Endodermal cell (in vitro differentiated cells): ENCODE results near the gene DFFB. TPM values are rescaled to one million over a fixed set of nuclear protein-coding genes. Genes with fewer than 3 reads are reported as not detected.

Experiments used
- DNase-seq: peaks from one replicate; pipeline ENCODE4 v3.0.0-alpha.2; 2017
- H3K27ac ChIP-seq: 2 replicates; pipeline ENCODE4 v1.5.1; 2013; ENCODE audit warnings: mild to moderate bottlenecking, low read depth, low read length, moderate library complexity
- H3K27me3 ChIP-seq: 2 replicates; pipeline ENCODE4 v1.6.1; 2013; ENCODE audit warnings: mild to moderate bottlenecking, low read length, moderate library complexity; ENCODE audit not compliant: insufficient read depth, control insufficient read depth, poor library complexity, severe bottlenecking
- H3K36me3 ChIP-seq: 2 replicates; pipeline ENCODE4 v1.7.0; 2013; ENCODE audit warnings: mild to moderate bottlenecking, low read length, moderate library complexity; ENCODE audit not compliant: control insufficient read depth, insufficient read depth
- H3K4me1 ChIP-seq: one replicate; pipeline ENCODE4 v1.7.0; 2013; ENCODE audit warnings: low read length; ENCODE audit not compliant: control insufficient read depth, insufficient read depth
- H3K4me3 ChIP-seq: 2 replicates; pipeline ENCODE4 v1.5.1; 2013; ENCODE audit warnings: mild to moderate bottlenecking, low read length, moderate library complexity
- H3K9ac ChIP-seq: 2 replicates; pipeline ENCODE4 v1.6.1; 2013; ENCODE audit warnings: mild to moderate bottlenecking, low read length, moderate library complexity; ENCODE audit not compliant: poor library complexity, severe bottlenecking; ENCODE audit errors: extremely low read depth
- H3K9me3 ChIP-seq: 2 replicates; pipeline ENCODE4 v1.6.1; 2013; ENCODE audit warnings: mild to moderate bottlenecking, low read length, moderate library complexity; ENCODE audit not compliant: control insufficient read depth
- H3K27ac Mint-ChIP-seq: 2 replicates; pipeline ENCODE4 v1.8.0; 2020; ENCODE audit warnings: mixed read lengths
- H3K27me3 Mint-ChIP-seq: 2 replicates; pipeline ENCODE4 v1.8.0; 2021; ENCODE audit warnings: mild to moderate bottlenecking, mixed read lengths; ENCODE audit not compliant: insufficient read depth
- H3K36me3 Mint-ChIP-seq: 2 replicates; pipeline ENCODE4 v1.8.0; 2020; ENCODE audit warnings: low read depth, mixed read lengths
- H3K4me1 Mint-ChIP-seq: 2 replicates; pipeline ENCODE4 v1.8.0; 2020; ENCODE audit warnings: mixed read lengths
- H3K4me3 Mint-ChIP-seq: 2 replicates; pipeline ENCODE4 v1.8.0; 2020; ENCODE audit warnings: mild to moderate bottlenecking, moderate library complexity, mixed read lengths
- H3K9me3 Mint-ChIP-seq: 2 replicates; pipeline ENCODE4 v1.8.0; 2020; ENCODE audit warnings: mild to moderate bottlenecking, mixed read lengths
- WGBS, 2 experiments: methylation state at CpG; one replicate each; pipeline versions ENCODE4 v1.1.5 to v1.1.7; 2013; ENCODE audit warnings: missing lambda C conversion rate in 2 of 2, mixed read lengths in 1 of 2; ENCODE audit not compliant: insufficient coverage in 1 of 2, insufficient read length in 1 of 2; 5-methylcytosine and 5-hydroxymethylcytosine counted together
- total RNA-seq, 2 donors: library from RNA; stranded (reverse); fragmentation: NEBNext Ultra II Directional in 1 of 2; extraction: Animal tissue kit (Norgen Biotek cat#: 25700) in 1 of 2; gene quantifications; 2 replicates in 1 of 2; 3 replicates in 1 of 2; pipeline ENCODE4 v1.2.1, GENCODE V29; 2021
- TF ChIP-seq, protein P1 (sequence below): fragments of 200-600 bp; sonication (generic); conservative IDR thresholded peaks from 2 replicates; pipeline ENCODE4 v1.5.0; 2021; ENCODE audit warnings: antibody characterized with exemption, mild to moderate bottlenecking

Gene DFFB
- total RNA-seq, 2 donors from 2014 or later: 7.2 to 7.6 TPM

DNA sequence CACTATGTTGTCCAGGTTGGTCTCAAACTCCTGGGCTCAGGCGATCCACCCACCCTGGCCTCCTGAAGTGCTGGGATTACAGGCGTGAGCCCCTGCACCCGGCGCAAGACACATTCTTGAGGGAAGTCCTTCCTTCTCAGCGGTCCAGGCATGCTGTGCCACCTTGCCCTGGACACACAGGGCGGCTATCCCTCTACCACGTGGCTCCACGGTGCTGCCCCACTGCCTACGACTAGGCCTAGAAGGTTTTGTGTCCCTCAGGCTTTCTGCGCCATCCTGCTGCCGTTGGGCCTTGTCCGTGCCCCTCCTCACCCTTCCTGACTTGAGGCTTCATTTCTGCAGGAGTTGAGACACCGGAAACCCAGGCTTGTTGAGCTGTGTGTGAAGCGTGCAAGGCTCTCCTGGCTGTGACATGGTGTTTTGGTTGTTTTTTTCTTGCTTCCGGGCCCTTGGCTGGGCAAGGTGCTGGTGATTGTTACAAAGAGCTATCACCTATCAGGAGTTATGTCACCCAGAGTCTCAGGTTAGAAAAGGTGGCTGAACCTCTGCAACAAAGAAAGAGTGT lies 28.9 kb downstream of the DFFB start:
- peaks cover 40% of the 10 kb centered on the region for H3K36me3 ChIP-seq
- TF ChIP-seq, protein P1, sequence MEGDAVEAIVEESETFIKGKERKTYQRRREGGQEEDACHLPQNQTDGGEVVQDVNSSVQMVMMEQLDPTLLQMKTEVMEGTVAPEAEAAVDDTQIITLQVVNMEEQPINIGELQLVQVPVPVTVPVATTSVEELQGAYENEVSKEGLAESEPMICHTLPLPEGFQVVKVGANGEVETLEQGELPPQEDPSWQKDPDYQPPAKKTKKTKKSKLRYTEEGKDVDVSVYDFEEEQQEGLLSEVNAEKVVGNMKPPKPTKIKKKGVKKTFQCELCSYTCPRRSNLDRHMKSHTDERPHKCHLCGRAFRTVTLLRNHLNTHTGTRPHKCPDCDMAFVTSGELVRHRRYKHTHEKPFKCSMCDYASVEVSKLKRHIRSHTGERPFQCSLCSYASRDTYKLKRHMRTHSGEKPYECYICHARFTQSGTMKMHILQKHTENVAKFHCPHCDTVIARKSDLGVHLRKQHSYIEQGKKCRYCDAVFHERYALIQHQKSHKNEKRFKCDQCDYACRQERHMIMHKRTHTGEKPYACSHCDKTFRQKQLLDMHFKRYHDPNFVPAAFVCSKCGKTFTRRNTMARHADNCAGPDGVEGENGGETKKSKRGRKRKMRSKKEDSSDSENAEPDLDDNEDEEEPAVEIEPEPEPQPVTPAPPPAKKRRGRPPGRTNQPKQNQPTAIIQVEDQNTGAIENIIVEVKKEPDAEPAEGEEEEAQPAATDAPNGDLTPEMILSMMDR: no peak
- DNase-seq: no peak
- peaks cover 50% of the 10 kb centered on the region for H3K36me3 Mint-ChIP-seq
- H3K9me3 Mint-ChIP-seq: no peaks in the 10 kb centered on the region
- no peak overlapping the region for H3K9ac ChIP-seq
- H3K4me1 Mint-ChIP-seq: no peaks in the 10 kb centered on the region
- no peaks in the 10 kb centered on the region for H3K27me3 ChIP-seq
- no peak overlapping the region for H3K27ac Mint-ChIP-seq
- no peaks in the 10 kb centered on the region for H3K9me3 ChIP-seq
- H3K27ac ChIP-seq: no peak overlapping the region
- H3K4me3 ChIP-seq: no peak overlapping the region
- H3K4me1 ChIP-seq: no peaks in the 10 kb centered on the region
- 93 to 98% methylated on average over 13 to 15 of the region's 15 CpGs for WGBS, 2 experiments
- H3K4me3 Mint-ChIP-seq: no peak overlapping the region
- H3K27me3 Mint-ChIP-seq: no peaks in the 10 kb centered on the region

DNA sequence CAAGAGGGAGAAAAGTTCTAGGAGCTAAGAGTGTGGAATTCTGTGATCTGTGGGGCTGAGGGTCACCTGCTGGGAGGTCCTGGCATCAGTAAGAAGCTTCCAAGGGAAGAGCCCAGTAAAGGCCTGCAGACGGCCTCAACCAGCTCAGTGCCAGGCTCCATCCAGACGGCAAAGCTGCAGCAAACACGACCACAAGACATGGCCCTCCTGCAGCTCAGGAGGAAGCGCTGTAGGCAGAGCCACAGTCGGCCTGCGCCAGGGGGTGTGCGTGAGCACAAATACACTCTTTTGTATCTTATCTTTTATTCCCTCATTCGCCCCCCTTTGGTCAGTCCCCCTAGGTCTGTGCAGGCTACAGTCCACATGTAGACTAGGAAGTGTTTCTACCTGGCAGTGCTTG lies 29.4 kb downstream of the DFFB start:
- Histone ChIP-seq H3K27ac (no peak overlapping the region), H3K4me1 (no peaks in the 10 kb centered on the region), H3K36me3 (peaks cover 45% of the 10 kb centered on the region), H3K9me3 (no peaks in the 10 kb centered on the region), H3K4me3 (no peak overlapping the region), H3K27me3 (no peaks in the 10 kb centered on the region), H3K9ac (no peak overlapping the region)
- DNase-seq: no peak
- Mint-ChIP-seq H3K27me3 (no peaks in the 10 kb centered on the region), H3K9me3 (no peaks in the 10 kb centered on the region), H3K4me1 (no peaks in the 10 kb centered on the region), H3K4me3 (no peak overlapping the region), H3K27ac (no peak overlapping the region), H3K36me3 (peaks cover 54% of the 10 kb centered on the region)
- WGBS, 2 experiments: 91 to 93% methylated on average over 5 to 8 of the region's 8 CpGs
- TF ChIP-seq, protein P1: no peak

DNA sequence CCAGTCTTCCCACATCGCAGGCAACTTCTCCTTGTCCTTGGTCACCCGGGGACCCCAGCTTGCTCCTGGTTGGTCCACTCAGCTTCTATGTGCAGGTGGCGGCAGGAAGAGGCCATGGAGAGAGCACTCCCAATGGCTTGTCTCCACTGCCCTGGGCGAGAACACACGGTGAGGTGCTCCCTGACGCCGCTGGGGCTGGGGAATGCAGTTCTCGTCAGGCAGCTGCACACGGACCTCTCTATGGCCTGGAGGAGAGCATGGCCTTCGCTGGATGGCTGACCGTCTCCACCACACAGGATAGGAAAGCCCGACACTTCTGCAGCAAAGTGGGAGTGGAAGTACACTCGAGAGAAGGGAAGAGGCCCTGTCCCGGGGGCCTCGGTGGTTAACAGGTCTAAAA lies 31.0 kb downstream of the DFFB start:
- Histone ChIP-seq H3K27ac (no peak overlapping the region), H3K4me3 (no peak overlapping the region), H3K9ac (no peak overlapping the region), H3K4me1 (no peaks in the 10 kb centered on the region), H3K27me3 (no peaks in the 10 kb centered on the region), H3K9me3 (no peaks in the 10 kb centered on the region), H3K36me3 (peaks cover 52% of the 10 kb centered on the region)
- 96 to 99% methylated on average over 11 to 15 of the region's 15 CpGs for WGBS, 2 experiments
- TF ChIP-seq, protein P1: no peak
- H3K36me3 Mint-ChIP-seq: peaks cover 62% of the 10 kb centered on the region
- H3K27me3 Mint-ChIP-seq: no peaks in the 10 kb centered on the region
- no peaks in the 10 kb centered on the region for H3K9me3 Mint-ChIP-seq
- no peak for DNase-seq
- no peak overlapping the region for H3K4me3 Mint-ChIP-seq
- no peak overlapping the region for H3K27ac Mint-ChIP-seq
- no peaks in the 10 kb centered on the region for H3K4me1 Mint-ChIP-seq
